ENCODE data around the gene CYP2E1. TPM values are rescaled to one million over a fixed set of nuclear protein-coding genes. Genes with fewer than 3 reads are reported as not detected.
"Not testable (repeated sequence)": the region's sequence is repeated elsewhere in the genome, so short reads cannot be mapped to it uniquely, and the experiment has no call there.

Gene CYP2E1
- total RNA-seq, 4 donors from 2014 or later: 0.20 to 2.6 (median 1.4) TPM

- Histone ChIP-seq H3K27me3 (no peaks in the 10 kb centered on the region), H3K9me3 (no peaks in the 10 kb centered on the region), H3K4me3 (replicated peaks in 1 of 3) (no peak overlapping the region), H3K27ac (no peak overlapping the region), H3K36me3 (no peaks in the 10 kb centered on the region), H3K4me1 (no peaks in the 10 kb centered on the region)
- 50 to 53% methylated on average over 4 of the region's 4 CpGs for WGBS, 2 donors
- DNase-seq: no peak
- TF ChIP-seq POLR2A (IDR thresholded peaks at IDR 0.05) (no peak), CTCF (IDR thresholded peaks at IDR 0.05) (no peak)
- intact Hi-C loops (cut with DNase I): no loop called here
Measured at GRCh38 chr10:133536198-133536597, 9.0 kb downstream of the CYP2E1 start.

GRCh38 chr10:133537546-133538545 lies 10.7 kb downstream of the CYP2E1 start:
- no peak overlapping the region for H3K27ac ChIP-seq
- H3K4me1 ChIP-seq: no peaks in the 10 kb centered on the region
- intact Hi-C loops (cut with DNase I): no loop called here
- no peaks in the 10 kb centered on the region for H3K9me3 ChIP-seq
- no peaks in the 10 kb centered on the region for H3K36me3 ChIP-seq
- TF ChIP-seq POLR2A (IDR thresholded peaks at IDR 0.05): no peak
- TF ChIP-seq CTCF (IDR thresholded peaks at IDR 0.05): no peak
- no peaks in the 10 kb centered on the region for H3K27me3 ChIP-seq
- 65 to 70% methylated on average over 4 of the region's 4 CpGs for WGBS, 2 donors
- H3K4me3 ChIP-seq (replicated peaks in 1 of 3): no peak overlapping the region
- DNase-seq: no peak

- H3K27me3 ChIP-seq; intact Hi-C loops (cut with DNase I); H3K27ac ChIP-seq; H3K4me3 ChIP-seq (replicated peaks in 1 of 3); H3K4me1 ChIP-seq; H3K36me3 ChIP-seq; DNase-seq; H3K9me3 ChIP-seq: not testable (repeated sequence)
- WGBS, 2 donors: 60 to 68% methylated on average over 5 to 6 of the region's 6 CpGs
Measured at GRCh38 chr10:133541441-133541975, 14.3 kb downstream of the CYP2E1 start.

GRCh38 chr10:133544506-133544905 lies 17.3 kb downstream of the CYP2E1 start:
- no peaks in the 10 kb centered on the region for H3K9me3 ChIP-seq
- WGBS, 2 donors: 66 to 79% methylated on average over 1 of the region's 1 CpG
- no peaks in the 10 kb centered on the region for H3K36me3 ChIP-seq
- no peaks in the 10 kb centered on the region for H3K27me3 ChIP-seq
- no peak overlapping the region for H3K27ac ChIP-seq
- DNase-seq: no peak
- TF ChIP-seq POLR2A (IDR thresholded peaks at IDR 0.05) (no peak), CTCF (IDR thresholded peaks at IDR 0.05) (no peak)
- H3K4me3 ChIP-seq (replicated peaks in 1 of 3): no peak overlapping the region
- intact Hi-C loops (cut with DNase I): no loop called here
- no peaks in the 10 kb centered on the region for H3K4me1 ChIP-seq

- Histone ChIP-seq H3K9me3 (no peaks in the 10 kb centered on the region), H3K4me3 (replicated peaks in 1 of 3) (no peak overlapping the region), H3K27ac (no peak overlapping the region), H3K4me1 (no peaks in the 10 kb centered on the region), H3K36me3 (no peaks in the 10 kb centered on the region), H3K27me3 (no peaks in the 10 kb centered on the region)
- WGBS, 2 donors: 80 to 91% methylated on average over 4 of the region's 4 CpGs
- intact Hi-C loops (cut with DNase I): no loop called here
- no peak for DNase-seq
- TF ChIP-seq POLR2A (IDR thresholded peaks at IDR 0.05) (no peak), CTCF (IDR thresholded peaks at IDR 0.05) (no peak)
Measured at GRCh38 chr10:133554600-133554999, 27.4 kb downstream of the CYP2E1 start.
